Body of pancreas (tissue), 4 donors: Measurements from ENCODE around the gene TBX20. TPM values are rescaled to one million over a fixed set of nuclear protein-coding genes. Genes with fewer than 3 reads are reported as not detected.
"Not testable (repeated sequence)": the region's sequence is repeated elsewhere in the genome, so short reads cannot be mapped to it uniquely, and the experiment has no call there.

Experiments used
- ATAC-seq: fragments of 150-250 bp; one replicate; pipeline ENCODE4 v1.9.1; 2016
- DNase-seq, 4 donors: peaks; one replicate each; pipeline ENCODE4 v3.0.0-alpha.2; 2019
- H3K27ac ChIP-seq, 4 donors: fragments of 200-600 bp; sonication (generic); 1 replicate in 3 of 4; 2 replicates in 1 of 4; pipeline versions ENCODE4 v1.5.1 to v1.6.1; 2016 to 2019; ENCODE audit warnings: mild to moderate bottlenecking in 1 of 4, mixed read lengths in 1 of 4, moderate library complexity in 1 of 4
- H3K27me3 ChIP-seq, 2 donors: fragments of 200-600 bp; sonication (generic); one replicate each; pipeline ENCODE4 v1.6.0; 2016; ENCODE audit warnings: mild to moderate bottlenecking in 1 of 2
- H3K36me3 ChIP-seq, 2 donors: fragments of 200-600 bp; sonication (generic); replicated peaks in 1 of 2; 2 replicates each; pipeline ENCODE4 v1.5.1; 2016; ENCODE audit warnings: low read depth in 2 of 2; ENCODE audit not compliant: insufficient read depth in 1 of 2
- H3K4me1 ChIP-seq: fragments of 200-600 bp; sonication (generic); one replicate; pipeline ENCODE4 v1.6.0; 2016
- H3K4me3 ChIP-seq, 2 donors: fragments of 200-600 bp; sonication (generic); 1 replicate in 1 of 2; 2 replicates in 1 of 2; pipeline ENCODE4 v1.5.1; 2016 to 2019
- H3K9me3 ChIP-seq, 3 donors: fragments of 200-600 bp; sonication (generic); 1 replicate in 2 of 3; 2 replicates in 1 of 3; pipeline ENCODE4 v1.5.1; 2016
- POLR2A ChIP-seq, 3 donors: fragments of 450-650 bp; IDR thresholded peaks; one replicate each; pipeline ENCODE4 v1.6.1; 2016; ENCODE audit warnings: antibody characterized with exemption in 3 of 3, mild to moderate bottlenecking in 2 of 3
- WGBS, 2 donors: methylation state at CpG; one replicate each; pipeline ENCODE4 v1.1.5; 2017; 5-methylcytosine and 5-hydroxymethylcytosine counted together
- intact Hi-C: fragments of 100-400 bp; cut with DNase I; formaldehyde crosslinking; loops from one replicate; pipeline ENCODE4 v1.15.1; 2023
- total RNA-seq, 2 donors: library from RNA; depleted of rRNA; stranded (reverse); fragments of >200 nt; gene quantifications; one replicate each; pipeline ENCODE4 v1.1.0, GENCODE V29; 2016
- TF ChIP-seq, protein P1 (sequence below), 7 experiments: fragments of 450-650 bp in 4 of 7; fragments of 200-600 bp in 3 of 7; sonication (generic) in 3 of 7; IDR thresholded peaks; one replicate each; pipeline ENCODE4 v1.5.1; 2016 to 2019; ENCODE audit warnings: antibody characterized with exemption in 7 of 7

Gene TBX20
- total RNA-seq, 2 donors from 2014 or later = not detected

DNA sequence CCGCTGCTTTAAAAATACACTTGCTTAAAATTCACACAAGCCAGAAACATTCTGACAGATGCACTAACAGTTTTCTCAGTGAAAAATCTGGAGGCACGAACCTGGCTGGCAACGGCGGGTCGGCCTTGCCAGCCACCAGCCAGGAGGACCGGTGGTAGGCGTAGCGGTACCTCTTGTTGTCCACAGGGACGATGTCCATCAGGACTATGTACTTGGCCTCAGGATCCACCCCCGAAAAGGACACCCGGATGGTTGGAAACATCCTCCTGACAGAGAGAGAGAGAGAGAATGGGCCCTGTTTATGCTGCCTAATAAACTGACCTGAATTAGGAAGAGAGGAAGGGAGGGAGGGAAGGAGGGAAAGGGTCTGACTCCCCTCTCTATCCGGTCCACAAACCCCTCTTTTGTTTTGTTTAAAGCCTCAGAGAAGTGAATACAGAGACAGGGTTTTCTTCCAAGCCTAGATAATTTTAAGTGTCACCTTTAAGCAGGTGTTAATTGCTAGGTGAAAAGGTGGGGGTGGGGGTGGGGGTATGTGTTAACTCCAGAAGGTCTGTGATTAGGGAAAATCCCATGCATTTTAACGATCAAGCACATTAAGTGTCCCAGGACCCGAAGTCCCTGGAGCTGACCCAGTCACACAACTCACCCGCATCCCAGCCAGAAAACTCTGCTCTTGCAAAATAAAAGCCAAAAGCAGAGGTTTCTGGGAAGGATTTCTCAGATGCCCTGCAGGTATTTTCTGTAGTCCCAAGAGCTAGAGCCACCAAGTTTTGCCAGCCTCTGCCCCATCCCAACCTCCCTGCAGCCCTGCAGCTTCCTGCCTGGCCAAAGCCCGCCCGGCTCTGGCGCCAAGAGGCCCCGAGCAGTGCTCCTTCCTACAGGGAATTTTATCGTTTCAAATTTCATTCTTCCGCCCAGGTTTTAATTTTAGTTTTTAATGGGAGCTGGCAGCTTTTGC, 5.0 kb downstream of the TBX20 start:
- 8 to 9% methylated on average over 21 of the region's 21 CpGs for WGBS, 2 donors
- Histone ChIP-seq H3K27me3 (peaks cover 0 to 19% of the 10 kb centered on the region in 2 donors), H3K9me3 (no peaks in the 10 kb centered on the region), H3K36me3 (no peaks in the 10 kb centered on the region), H3K4me3 (no peak overlapping the region), H3K27ac (no peak overlapping the region), H3K4me1 (peaks cover 8% of the 10 kb centered on the region)
- ATAC-seq (no peak), DNase-seq (no peak)
- TF ChIP-seq POLR2A (IDR thresholded peaks at IDR 0.05) = no peak
- TF ChIP-seq, protein P1, sequence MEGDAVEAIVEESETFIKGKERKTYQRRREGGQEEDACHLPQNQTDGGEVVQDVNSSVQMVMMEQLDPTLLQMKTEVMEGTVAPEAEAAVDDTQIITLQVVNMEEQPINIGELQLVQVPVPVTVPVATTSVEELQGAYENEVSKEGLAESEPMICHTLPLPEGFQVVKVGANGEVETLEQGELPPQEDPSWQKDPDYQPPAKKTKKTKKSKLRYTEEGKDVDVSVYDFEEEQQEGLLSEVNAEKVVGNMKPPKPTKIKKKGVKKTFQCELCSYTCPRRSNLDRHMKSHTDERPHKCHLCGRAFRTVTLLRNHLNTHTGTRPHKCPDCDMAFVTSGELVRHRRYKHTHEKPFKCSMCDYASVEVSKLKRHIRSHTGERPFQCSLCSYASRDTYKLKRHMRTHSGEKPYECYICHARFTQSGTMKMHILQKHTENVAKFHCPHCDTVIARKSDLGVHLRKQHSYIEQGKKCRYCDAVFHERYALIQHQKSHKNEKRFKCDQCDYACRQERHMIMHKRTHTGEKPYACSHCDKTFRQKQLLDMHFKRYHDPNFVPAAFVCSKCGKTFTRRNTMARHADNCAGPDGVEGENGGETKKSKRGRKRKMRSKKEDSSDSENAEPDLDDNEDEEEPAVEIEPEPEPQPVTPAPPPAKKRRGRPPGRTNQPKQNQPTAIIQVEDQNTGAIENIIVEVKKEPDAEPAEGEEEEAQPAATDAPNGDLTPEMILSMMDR (IDR thresholded peaks at IDR 0.05) = no peak
- intact Hi-C loops = no loop called here

DNA sequence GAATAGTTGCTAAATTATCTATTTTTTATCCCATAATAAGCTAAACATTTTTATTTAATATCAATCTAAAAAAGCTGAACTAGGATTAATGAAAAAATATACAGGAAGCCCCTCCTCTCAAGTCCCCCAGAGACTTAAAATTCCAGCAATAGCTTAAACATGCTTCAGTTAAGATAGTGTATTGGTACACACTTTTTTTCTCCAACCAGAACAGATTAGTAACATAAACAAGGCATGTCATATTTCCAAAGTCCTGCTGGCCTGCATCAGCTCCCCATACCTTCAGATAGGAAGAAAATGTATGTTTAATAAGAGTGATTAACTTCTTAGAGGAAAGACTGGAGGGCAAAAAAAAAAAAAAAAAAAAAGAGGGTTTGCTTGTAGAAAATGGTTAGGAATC, 7.1 kb downstream of the TBX20 start:
- ATAC-seq = no peak
- Histone ChIP-seq H3K4me1 (no peaks in the 10 kb centered on the region), H3K27ac (no peak overlapping the region), H3K9me3 (no peaks in the 10 kb centered on the region), H3K36me3 (no peaks in the 10 kb centered on the region), H3K4me3 (no peak overlapping the region), H3K27me3 (peaks cover 0 to 5% of the 10 kb centered on the region in 2 donors)
- intact Hi-C loops = no loop called here
- TF ChIP-seq, protein P1 (IDR thresholded peaks at IDR 0.05) = no peak
- no peak for DNase-seq

DNA sequence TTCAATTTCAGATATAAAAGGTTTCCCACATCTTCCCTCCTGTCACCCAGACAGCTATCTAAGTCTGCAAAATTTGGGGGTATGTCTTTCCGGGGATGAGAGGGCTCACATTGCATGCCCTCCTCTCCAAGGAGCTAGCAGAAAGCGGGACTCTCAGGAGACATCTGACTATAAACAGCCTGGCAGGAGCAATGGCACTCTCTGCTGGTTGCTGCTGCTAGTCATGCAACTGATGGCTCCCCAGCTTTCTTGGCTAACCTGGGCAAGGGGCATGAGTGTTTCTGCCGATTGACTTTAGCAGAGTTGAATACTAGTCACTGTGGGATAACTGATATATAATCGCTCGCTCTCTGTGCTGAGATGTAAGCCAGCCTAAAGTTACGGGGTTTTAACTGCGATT, 12.0 kb downstream of the TBX20 start:
- ATAC-seq (no peak), DNase-seq (no peak)
- TF ChIP-seq, protein P1 (IDR thresholded peaks at IDR 0.05) = no peak
- no peak for TF ChIP-seq POLR2A (IDR thresholded peaks at IDR 0.05)
- intact Hi-C loops = no loop called here
- H3K27ac ChIP-seq = no peak overlapping the region
- H3K27me3 ChIP-seq = no peaks in the 10 kb centered on the region
- H3K4me1 ChIP-seq = no peaks in the 10 kb centered on the region
- no peak overlapping the region for H3K4me3 ChIP-seq
- no peaks in the 10 kb centered on the region for H3K9me3 ChIP-seq
- no peaks in the 10 kb centered on the region for H3K36me3 ChIP-seq
- WGBS, 2 donors = 61% methylated on average over 7 of the region's 7 CpGs

DNA sequence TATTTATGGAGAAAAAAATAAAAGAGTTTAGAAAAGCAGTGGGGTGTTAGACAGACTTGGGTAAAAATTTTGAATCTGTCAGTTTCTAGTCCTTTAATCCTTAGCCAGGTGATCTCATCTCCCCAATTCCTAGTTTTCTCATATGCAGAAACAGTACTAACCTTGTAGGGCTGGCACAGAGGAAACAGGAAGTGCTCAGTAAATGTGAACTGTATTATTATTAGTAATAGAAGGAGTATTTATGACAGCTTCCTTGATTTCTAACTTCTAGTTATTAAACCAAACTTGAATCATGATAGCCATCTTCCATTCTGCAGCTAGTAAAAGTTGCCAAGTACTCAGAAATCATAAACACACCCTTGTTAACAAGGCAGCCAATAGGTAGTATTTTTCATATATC, 12.5 kb downstream of the TBX20 start:
- intact Hi-C loops = no loop called here
- TF ChIP-seq, protein P1 (IDR thresholded peaks at IDR 0.05) = no peak
- no peak for TF ChIP-seq POLR2A (IDR thresholded peaks at IDR 0.05)
- H3K36me3 ChIP-seq = no peaks in the 10 kb centered on the region
- no peak overlapping the region for H3K27ac ChIP-seq
- H3K4me1 ChIP-seq = no peaks in the 10 kb centered on the region
- no peak overlapping the region for H3K4me3 ChIP-seq
- DNase-seq (no peak), ATAC-seq (no peak)
- H3K27me3 ChIP-seq = no peaks in the 10 kb centered on the region
- no peaks in the 10 kb centered on the region for H3K9me3 ChIP-seq

DNA sequence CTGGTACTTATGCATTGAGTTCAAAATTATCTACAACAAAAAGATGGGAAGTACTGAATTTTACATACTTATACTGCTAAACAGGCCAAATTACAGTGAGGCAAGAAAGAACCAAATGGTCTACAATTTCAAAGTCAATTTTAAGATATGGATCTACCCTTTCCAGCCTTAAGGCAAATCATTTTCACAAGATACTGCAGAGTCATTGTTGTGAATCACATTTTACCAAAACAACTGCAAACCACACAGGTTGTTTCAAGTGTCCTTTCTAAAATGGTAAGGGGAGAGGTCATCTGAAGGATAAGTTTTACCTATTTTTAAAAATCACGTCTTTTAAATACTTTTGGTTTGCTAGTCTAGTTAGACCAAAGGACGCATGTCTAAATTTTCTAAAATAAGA, 12.9 kb downstream of the TBX20 start:
- intact Hi-C loops, H3K27ac ChIP-seq, DNase-seq, H3K27me3 ChIP-seq, H3K4me1 ChIP-seq, ATAC-seq, H3K9me3 ChIP-seq, H3K36me3 ChIP-seq, H3K4me3 ChIP-seq: not testable (repeated sequence)
- WGBS, 2 donors = 61 to 64% methylated on average over 2 of the region's 2 CpGs

DNA sequence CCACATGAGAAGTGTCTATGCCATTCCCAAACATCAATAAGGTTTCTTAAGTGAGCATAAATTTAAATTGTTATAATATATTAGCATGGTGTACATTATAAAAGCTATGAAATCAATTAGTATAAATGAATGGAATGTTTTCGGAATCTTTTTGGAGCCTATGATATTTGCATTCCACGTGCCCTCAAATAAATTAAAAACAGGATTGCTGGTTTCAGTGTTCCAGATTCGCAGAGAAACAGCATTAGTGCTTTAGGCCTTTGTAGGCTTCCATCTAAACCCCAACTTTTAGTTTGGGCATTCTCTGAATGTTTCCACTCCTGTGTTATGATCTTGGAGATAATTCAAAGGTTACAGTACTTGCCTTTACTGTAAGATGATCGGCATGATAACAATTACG, 15.4 kb downstream of the TBX20 start:
- not testable (repeated sequence) for ATAC-seq
- WGBS, 2 donors = 87 to 90% methylated on average over 5 of the region's 5 CpGs

More for the DNA sequence above, 15.4 kb downstream of the TBX20 start:
- H3K27me3 ChIP-seq, H3K36me3 ChIP-seq, H3K4me1 ChIP-seq, H3K27ac ChIP-seq, intact Hi-C loops, H3K4me3 ChIP-seq, DNase-seq, H3K9me3 ChIP-seq: not testable (repeated sequence)
